Right lobe of liver (tissue), 4 donors: ENCODE measurements around the gene NEB.

Experiments used
- CTCF ChIP-seq, 4 donors: fragments of 200-600 bp in 3 of 4; fragments of 450-650 bp in 1 of 4; IDR thresholded peaks; one replicate each; pipeline versions ENCODE4 v1.5.1 to v1.8.0; 2016 to 2022; ENCODE audit warnings: antibody characterized with exemption in 4 of 4, mild to moderate bottlenecking in 2 of 4
- POLR2A ChIP-seq: fragments of 450-650 bp; IDR thresholded peaks from one replicate; pipeline ENCODE4 v1.6.1; 2017; ENCODE audit warnings: antibody characterized with exemption, mild to moderate bottlenecking
- donor health status: DM: no; HTN: no; CAD: no.
- donor health status: DM: no; HTN: no; CAD: no.
- donor health status: DM: no; HTN: yes; CAD: no.

- TF ChIP-seq CTCF (IDR thresholded peaks at IDR 0.05) (no peak), POLR2A (no peak)
Measured at GRCh38 chr2:151609705-151610104, 124.6 kb downstream of the NEB start.
